Kidney epithelial cell (primary cell): ENCODE data around the gene CMPK1. TPM values are rescaled to one million over a fixed set of nuclear protein-coding genes. Genes with fewer than 3 reads are reported as not detected.

Experiments
- DNase-seq: peaks from one replicate; pipeline ENCODE4 v3.0.0-alpha.2; 2010; ENCODE audit warnings: low read depth
- H3K27me3 ChIP-seq: 2 replicates; pipeline ENCODE4 v1.6.0; 2011; ENCODE audit warnings: low read length; ENCODE audit not compliant: control insufficient read depth, insufficient read depth
- H3K36me3 ChIP-seq: 2 replicates; pipeline ENCODE4 v1.5.1; 2011; ENCODE audit warnings: low read length; ENCODE audit not compliant: control insufficient read depth, insufficient read depth
- H3K4me3 ChIP-seq: 2 replicates; pipeline ENCODE4 v1.5.1; 2011; ENCODE audit warnings: low read depth, mild to moderate bottlenecking, control low read depth, low read length
- CTCF ChIP-seq: IDR thresholded peaks from 2 replicates; pipeline ENCODE4 v1.5.1; 2011; ENCODE audit warnings: mild to moderate bottlenecking, moderate library complexity, low read length, control low read depth, inconsistent platforms; ENCODE audit not compliant: insufficient read depth, poor library complexity, severe bottlenecking
- total RNA-seq: library from RNA; depleted of rRNA; stranded (reverse); fragments of >200 nt; gene quantifications from 2 replicates; pipeline ENCODE4 v1.2.3, GENCODE V29; 2015

The CMPK1 gene
- total RNA-seq, 1 donor from 2014 or later, result 74.7 TPM

DNA sequence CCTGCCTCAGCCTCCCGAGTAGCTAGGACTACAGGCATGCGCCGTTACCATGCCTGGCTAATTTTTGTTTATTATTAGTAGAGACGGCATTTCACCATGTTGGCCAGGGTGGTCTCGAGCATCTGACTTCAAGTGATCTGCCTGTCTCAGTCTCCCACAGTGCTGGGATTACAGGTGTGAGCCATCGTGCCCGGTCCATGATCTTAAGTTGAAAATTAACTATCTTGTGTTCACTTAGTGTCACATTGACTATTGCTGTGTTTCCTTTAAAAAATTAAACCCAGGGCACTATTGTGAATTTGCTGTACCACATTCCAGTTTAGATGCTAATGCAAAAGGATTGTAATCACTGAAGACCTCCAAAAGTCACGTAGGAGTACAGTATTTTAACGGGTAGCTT is 14.1 kb downstream of the CMPK1 start:
- Histone ChIP-seq H3K4me3 (no peak overlapping the region), H3K36me3 (no peaks in the 10 kb centered on the region), H3K27me3 (no peaks in the 10 kb centered on the region)
- TF ChIP-seq CTCF, result no peak
- no peak for DNase-seq

DNA sequence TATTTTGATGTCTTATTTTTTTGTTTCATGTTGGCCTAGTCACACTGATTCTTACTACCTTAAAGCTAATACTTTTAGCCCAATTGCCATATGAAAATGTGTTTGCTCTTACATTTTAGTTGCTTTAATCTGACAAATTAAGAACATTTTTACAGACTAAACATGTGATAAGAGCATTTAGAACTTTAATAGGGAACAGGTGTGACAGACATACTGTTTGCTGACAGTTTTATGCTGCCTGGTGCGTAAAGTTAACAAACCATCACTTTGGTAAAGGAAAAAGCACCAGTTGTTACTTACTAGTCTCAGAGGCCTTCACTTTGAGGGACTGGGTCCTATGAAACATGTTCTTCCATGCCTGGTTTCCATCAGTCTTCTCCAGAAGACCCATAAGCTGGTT is 14.7 kb downstream of the CMPK1 start:
- Histone ChIP-seq H3K4me3 (no peak overlapping the region), H3K27me3 (no peaks in the 10 kb centered on the region), H3K36me3 (no peaks in the 10 kb centered on the region)
- TF ChIP-seq CTCF, result no peak
- no peak for DNase-seq

DNA sequence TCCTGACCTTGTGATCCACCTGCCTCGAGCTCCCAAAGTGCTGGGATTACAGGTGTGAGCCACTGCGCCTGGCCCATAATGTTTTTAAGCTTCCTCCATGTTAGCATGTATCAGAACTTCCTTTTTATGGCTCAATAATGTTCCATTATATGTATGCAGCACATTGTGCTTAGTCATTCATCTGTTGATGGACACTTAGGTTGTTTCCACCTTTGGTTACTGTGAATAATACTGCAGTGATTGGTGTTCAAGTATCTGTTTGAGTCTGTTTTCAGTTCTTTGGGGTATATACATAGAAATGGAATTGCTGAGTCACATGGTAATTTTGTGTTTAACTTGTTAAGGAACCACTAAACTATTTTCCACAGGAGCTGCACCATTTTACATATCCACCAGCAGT is 17.7 kb downstream of the CMPK1 start:
- DNase-seq, result no peak
- Histone ChIP-seq H3K27me3 (no peaks in the 10 kb centered on the region), H3K4me3 (no peak overlapping the region), H3K36me3 (no peaks in the 10 kb centered on the region)
- TF ChIP-seq CTCF, result no peak

- no peaks in the 10 kb centered on the region for H3K36me3 ChIP-seq
- no peak for TF ChIP-seq CTCF
- no peaks in the 10 kb centered on the region for H3K27me3 ChIP-seq
- H3K4me3 ChIP-seq, result no peak overlapping the region
- no peak for DNase-seq
These were observed 27.8 kb downstream of the CMPK1 start for GRCh38 chr1:47361380-47361779.

GRCh38 chr1:47362828-47363227 is 29.2 kb downstream of the CMPK1 start:
- no peaks in the 10 kb centered on the region for H3K36me3 ChIP-seq
- TF ChIP-seq CTCF, result no peak
- H3K4me3 ChIP-seq, result no peak overlapping the region

DNA sequence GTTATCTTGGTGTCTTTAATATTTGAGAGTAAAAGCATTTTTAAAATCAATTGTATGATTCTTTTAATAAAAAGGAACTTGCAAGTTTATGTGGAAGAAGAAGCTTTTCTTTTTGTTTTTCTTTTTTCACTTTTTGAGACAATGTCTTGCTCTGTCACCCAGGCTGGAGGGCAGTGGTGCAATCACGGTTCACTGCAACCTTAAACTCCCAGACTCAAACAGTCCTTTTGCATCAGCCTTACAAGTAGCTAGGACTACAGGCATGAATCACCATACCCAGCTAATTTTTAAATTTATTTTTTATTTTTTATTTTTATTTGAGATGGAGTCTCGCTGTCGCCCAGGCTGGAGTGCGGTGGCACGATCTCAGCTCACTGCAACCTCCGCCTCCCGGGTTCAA is 34.1 kb downstream of the CMPK1 start:
- Histone ChIP-seq H3K27me3 (no peaks in the 10 kb centered on the region), H3K4me3 (no peak overlapping the region), H3K36me3 (peaks cover 3% of the 10 kb centered on the region)
- no peak for TF ChIP-seq CTCF
- no peak for DNase-seq

More at GRCh38 chr1:47362828-47363227, 29.2 kb downstream of the CMPK1 start:
- no peak for DNase-seq
- H3K27me3 ChIP-seq, result no peaks in the 10 kb centered on the region
